SK-N-SH treated with all-trans-retinoic acid at 6 μM for 48 hours (cell line): ENCODE measurements around the gene COL10A1.

Experiments
- ATAC-seq: fragments of 200-7000 bp; cut with Tn5 transposase; 3 replicates; pipeline ENCODE4 v1.9.1; 2020; ENCODE audit warnings: mild to moderate bottlenecking, moderate library complexity
- ARNTL ChIP-seq: fragments of 450-650 bp; formaldehyde crosslinking; IDR thresholded peaks from 2 replicates; pipeline ENCODE4 v1.5.0; 2020; ENCODE audit warnings: low read depth, mild to moderate bottlenecking, moderate library complexity, borderline replicate concordance
- BACH2 ChIP-seq: fragments of 250-450 bp; sonication (Bioruptor Pico); IDR thresholded peaks from 2 replicates; pipeline ENCODE4 v1.9.0; 2021; ENCODE audit warnings: mild to moderate bottlenecking, borderline replicate concordance
- CSDC2 ChIP-seq: fragments of 250-450 bp; sonication (Bioruptor Pico); IDR thresholded peaks from 2 replicates; pipeline ENCODE4 v1.5.0; 2020; ENCODE audit warnings: mild to moderate bottlenecking, moderate library complexity
- ESRRG ChIP-seq: fragments of 250-450 bp; sonication (Bioruptor Pico); IDR thresholded peaks from 2 replicates; pipeline ENCODE4 v1.6.1; 2021; ENCODE audit warnings: mild to moderate bottlenecking
- GLIS3 ChIP-seq: fragments of 250-450 bp; sonication (Bioruptor Pico); IDR thresholded peaks from 2 replicates; pipeline ENCODE4 v1.5.0; 2020; ENCODE audit warnings: mild to moderate bottlenecking, moderate library complexity
- OSR1 ChIP-seq: fragments of 250-450 bp; sonication (Bioruptor Pico); IDR thresholded peaks from 2 replicates; pipeline ENCODE4 v1.8.0; 2022; ENCODE audit warnings: moderate library complexity, mild to moderate bottlenecking, inconsistent platforms
- PPARA ChIP-seq: fragments of 250-450 bp; sonication (Bioruptor Pico); IDR thresholded peaks from 2 replicates; pipeline ENCODE4 v1.5.0; 2020; ENCODE audit warnings: mild to moderate bottlenecking, borderline replicate concordance
- RARB ChIP-seq: fragments of 250-450 bp; sonication (Bioruptor Pico); IDR thresholded peaks from 2 replicates; pipeline ENCODE4 v1.8.0; 2021; ENCODE audit warnings: mild to moderate bottlenecking, moderate library complexity
- SNAI2 ChIP-seq: fragments of 250-450 bp; sonication (Bioruptor Pico); IDR thresholded peaks from 2 replicates; pipeline ENCODE4 v1.5.0; 2020; ENCODE audit warnings: mild to moderate bottlenecking, moderate library complexity
- TCF4 ChIP-seq: fragments of 250-450 bp; sonication (Bioruptor Pico); IDR thresholded peaks from 2 replicates; pipeline ENCODE4 v1.8.0; 2021; ENCODE audit warnings: mild to moderate bottlenecking, moderate library complexity, borderline replicate concordance
- TOX ChIP-seq: fragments of 250-450 bp; sonication (Bioruptor Pico); IDR thresholded peaks from 2 replicates; pipeline ENCODE4 v1.8.0; 2021; ENCODE audit warnings: mild to moderate bottlenecking, moderate library complexity, borderline replicate concordance
- ZC3H10 ChIP-seq: fragments of 250-450 bp; sonication (Bioruptor Pico); IDR thresholded peaks from 2 replicates; pipeline ENCODE4 v1.5.1; 2021; ENCODE audit warnings: mild to moderate bottlenecking, moderate library complexity
- ZFP3 ChIP-seq: fragments of 250-450 bp; sonication (Bioruptor Pico); IDR thresholded peaks from 2 replicates; pipeline ENCODE4 v1.5.0; 2020; ENCODE audit warnings: mild to moderate bottlenecking, moderate library complexity
- ZFP30 ChIP-seq: fragments of 450-650 bp; formaldehyde crosslinking; IDR thresholded peaks from 2 replicates; pipeline ENCODE4 v1.5.0; 2022; ENCODE audit warnings: mild to moderate bottlenecking, moderate library complexity
- ZNF565 ChIP-seq: fragments of 450-650 bp; formaldehyde crosslinking; conservative IDR thresholded peaks from 2 replicates; pipeline ENCODE4 v1.5.0; 2020; ENCODE audit warnings: low read depth, mild to moderate bottlenecking, moderate library complexity
- ZNF70 ChIP-seq: fragments of 450-650 bp; formaldehyde crosslinking; IDR thresholded peaks from 2 replicates; pipeline ENCODE4 v1.5.0; 2020; ENCODE audit warnings: mild to moderate bottlenecking, moderate library complexity
- ZNF8 ChIP-seq: fragments of 450-650 bp; formaldehyde crosslinking; IDR thresholded peaks from 2 replicates; pipeline ENCODE4 v1.5.0; 2020; ENCODE audit warnings: mild to moderate bottlenecking, moderate library complexity
- TF ChIP-seq, protein P1 (sequence below): fragments of 250-450 bp; sonication (Bioruptor Pico); IDR thresholded peaks from 2 replicates; pipeline ENCODE4 v1.5.1; 2020; ENCODE audit warnings: low read depth, mild to moderate bottlenecking, moderate library complexity
- TF ChIP-seq, protein P2 (sequence below): fragments of 250-450 bp; sonication (Bioruptor Pico); IDR thresholded peaks from 2 replicates; pipeline ENCODE4 v1.8.0; 2020; ENCODE audit warnings: mild to moderate bottlenecking, moderate library complexity, borderline replicate concordance
- TF ChIP-seq, protein P3 (sequence below): fragments of 250-450 bp; sonication (Bioruptor Pico); IDR thresholded peaks from 2 replicates; pipeline ENCODE4 v1.5.0; 2020; ENCODE audit warnings: mild to moderate bottlenecking, moderate library complexity

The COL10A1 gene

DNA sequence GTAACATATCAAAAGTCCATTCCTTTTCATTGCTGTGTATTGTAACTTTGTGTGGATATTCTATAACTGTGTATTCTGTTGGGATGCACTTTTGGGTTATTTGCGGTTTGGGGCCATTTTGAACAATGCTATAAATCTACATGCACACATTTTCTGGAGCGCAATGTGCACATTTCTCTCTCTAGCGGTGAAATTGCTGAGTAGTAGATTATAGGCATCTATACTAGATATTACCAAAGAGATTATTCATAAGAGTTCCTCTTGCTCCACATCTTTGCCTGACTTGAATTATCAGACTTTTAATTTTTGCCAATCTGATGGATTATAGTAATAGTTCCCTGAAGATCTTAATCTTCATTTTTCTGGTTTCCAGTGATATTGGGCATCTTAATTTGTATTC lies 47.0 kb downstream of the COL10A1 start:
- no peak for ATAC-seq
- TF ChIP-seq BACH2, result no peak
- TF ChIP-seq ARNTL (CRISPR knock-in tag), result no peak
- no peak for TF ChIP-seq RARB (CRISPR knock-in tag)
- no peak for TF ChIP-seq SNAI2
- no peak for TF ChIP-seq ZNF565 (CRISPR knock-in tag)

DNA sequence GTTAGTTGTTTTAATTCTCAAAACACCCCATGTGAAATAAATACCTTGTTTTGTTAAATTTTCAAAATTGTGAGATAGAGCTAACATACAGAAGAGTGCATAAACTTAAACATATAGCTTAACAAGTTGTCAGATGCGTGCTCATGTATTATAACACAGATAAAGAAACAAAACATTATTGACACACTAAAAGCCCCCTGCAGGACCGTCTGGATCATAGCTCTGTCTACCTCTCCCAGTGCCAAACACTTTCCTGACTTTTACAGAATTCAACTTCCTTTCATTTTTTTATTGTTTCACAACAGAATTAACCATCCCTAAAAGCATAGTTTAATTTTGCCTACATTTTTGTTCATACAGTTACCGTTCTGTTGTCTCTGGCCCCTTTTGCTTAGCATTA lies 47.4 kb downstream of the COL10A1 start:
- ATAC-seq, result no peak
- TF ChIP-seq BACH2 (no peak), TOX (CRISPR knock-in tag) (no peak), ZFP3 (CRISPR knock-in tag) (no peak), CSDC2 (CRISPR knock-in tag) (no peak), ZNF8 (CRISPR knock-in tag) (no peak), ZC3H10 (CRISPR knock-in tag) (no peak), RARB (CRISPR knock-in tag) (no peak), SNAI2 (no peak), GLIS3 (CRISPR knock-in tag) (no peak), ESRRG (CRISPR knock-in tag) (no peak), ZNF565 (CRISPR knock-in tag) (no peak)
- TF ChIP-seq, protein P1, sequence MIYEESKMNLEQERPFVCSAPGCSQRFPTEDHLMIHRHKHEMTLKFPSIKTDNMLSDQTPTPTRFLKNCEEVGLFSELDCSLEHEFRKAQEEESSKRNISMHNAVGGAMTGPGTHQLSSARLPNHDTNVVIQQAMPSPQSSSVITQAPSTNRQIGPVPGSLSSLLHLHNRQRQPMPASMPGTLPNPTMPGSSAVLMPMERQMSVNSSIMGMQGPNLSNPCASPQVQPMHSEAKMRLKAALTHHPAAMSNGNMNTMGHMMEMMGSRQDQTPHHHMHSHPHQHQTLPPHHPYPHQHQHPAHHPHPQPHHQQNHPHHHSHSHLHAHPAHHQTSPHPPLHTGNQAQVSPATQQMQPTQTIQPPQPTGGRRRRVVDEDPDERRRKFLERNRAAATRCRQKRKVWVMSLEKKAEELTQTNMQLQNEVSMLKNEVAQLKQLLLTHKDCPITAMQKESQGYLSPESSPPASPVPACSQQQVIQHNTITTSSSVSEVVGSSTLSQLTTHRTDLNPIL (CRISPR knock-in tag), result no peak
- TF ChIP-seq, protein P2, sequence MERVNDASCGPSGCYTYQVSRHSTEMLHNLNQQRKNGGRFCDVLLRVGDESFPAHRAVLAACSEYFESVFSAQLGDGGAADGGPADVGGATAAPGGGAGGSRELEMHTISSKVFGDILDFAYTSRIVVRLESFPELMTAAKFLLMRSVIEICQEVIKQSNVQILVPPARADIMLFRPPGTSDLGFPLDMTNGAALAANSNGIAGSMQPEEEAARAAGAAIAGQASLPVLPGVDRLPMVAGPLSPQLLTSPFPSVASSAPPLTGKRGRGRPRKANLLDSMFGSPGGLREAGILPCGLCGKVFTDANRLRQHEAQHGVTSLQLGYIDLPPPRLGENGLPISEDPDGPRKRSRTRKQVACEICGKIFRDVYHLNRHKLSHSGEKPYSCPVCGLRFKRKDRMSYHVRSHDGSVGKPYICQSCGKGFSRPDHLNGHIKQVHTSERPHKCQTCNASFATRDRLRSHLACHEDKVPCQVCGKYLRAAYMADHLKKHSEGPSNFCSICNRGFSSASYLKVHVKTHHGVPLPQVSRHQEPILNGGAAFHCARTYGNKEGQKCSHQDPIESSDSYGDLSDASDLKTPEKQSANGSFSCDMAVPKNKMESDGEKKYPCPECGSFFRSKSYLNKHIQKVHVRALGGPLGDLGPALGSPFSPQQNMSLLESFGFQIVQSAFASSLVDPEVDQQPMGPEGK, result no peak
- TF ChIP-seq, protein P3, sequence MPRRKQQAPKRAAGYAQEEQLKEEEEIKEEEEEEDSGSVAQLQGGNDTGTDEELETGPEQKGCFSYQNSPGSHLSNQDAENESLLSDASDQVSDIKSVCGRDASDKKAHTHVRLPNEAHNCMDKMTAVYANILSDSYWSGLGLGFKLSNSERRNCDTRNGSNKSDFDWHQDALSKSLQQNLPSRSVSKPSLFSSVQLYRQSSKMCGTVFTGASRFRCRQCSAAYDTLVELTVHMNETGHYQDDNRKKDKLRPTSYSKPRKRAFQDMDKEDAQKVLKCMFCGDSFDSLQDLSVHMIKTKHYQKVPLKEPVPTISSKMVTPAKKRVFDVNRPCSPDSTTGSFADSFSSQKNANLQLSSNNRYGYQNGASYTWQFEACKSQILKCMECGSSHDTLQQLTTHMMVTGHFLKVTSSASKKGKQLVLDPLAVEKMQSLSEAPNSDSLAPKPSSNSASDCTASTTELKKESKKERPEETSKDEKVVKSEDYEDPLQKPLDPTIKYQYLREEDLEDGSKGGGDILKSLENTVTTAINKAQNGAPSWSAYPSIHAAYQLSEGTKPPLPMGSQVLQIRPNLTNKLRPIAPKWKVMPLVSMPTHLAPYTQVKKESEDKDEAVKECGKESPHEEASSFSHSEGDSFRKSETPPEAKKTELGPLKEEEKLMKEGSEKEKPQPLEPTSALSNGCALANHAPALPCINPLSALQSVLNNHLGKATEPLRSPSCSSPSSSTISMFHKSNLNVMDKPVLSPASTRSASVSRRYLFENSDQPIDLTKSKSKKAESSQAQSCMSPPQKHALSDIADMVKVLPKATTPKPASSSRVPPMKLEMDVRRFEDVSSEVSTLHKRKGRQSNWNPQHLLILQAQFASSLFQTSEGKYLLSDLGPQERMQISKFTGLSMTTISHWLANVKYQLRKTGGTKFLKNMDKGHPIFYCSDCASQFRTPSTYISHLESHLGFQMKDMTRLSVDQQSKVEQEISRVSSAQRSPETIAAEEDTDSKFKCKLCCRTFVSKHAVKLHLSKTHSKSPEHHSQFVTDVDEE, result no peak

DNA sequence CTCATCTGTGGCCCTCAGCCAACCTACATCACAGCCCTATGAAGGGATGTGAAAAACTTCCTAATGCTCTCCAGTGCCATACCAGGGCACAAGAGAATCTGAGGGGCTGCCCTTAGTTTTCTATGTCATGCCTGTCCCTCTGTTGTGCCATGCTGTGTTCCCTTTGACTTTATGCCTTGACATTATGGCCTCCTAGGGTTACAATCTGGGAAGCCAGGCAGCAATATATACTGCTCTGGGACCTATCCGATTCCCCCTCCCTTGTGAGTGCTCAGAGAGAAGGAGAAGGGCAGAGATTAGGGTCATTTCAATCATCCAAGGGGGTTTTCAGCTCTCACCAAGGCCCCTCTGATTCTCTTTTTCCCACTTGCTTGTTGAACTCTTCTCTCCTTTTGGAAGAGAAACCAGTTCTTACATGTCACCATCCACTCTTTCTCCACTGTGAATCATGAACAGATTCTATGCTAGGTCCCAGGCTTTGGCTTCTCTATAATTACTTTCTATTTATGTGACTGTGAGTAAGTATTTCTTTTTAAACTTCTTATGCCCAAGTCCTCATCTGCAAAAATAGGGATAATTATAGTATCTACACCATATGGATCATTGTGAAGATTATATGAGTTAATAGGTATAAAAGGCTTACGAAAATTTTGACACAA lies 51.1 kb downstream of the COL10A1 start:
- no peak for ATAC-seq

More for the DNA sequence above, 51.1 kb downstream of the COL10A1 start:
- TF ChIP-seq PPARA (CRISPR knock-in tag) (no peak), TOX (CRISPR knock-in tag) (no peak), OSR1 (CRISPR knock-in tag) (no peak), ZFP30 (CRISPR knock-in tag) (no peak), ZNF70 (CRISPR knock-in tag) (no peak), BACH2 (no peak), TCF4 (CRISPR knock-in tag) (no peak)
- TF ChIP-seq, protein P3, result no peak
